Measurements from ENCODE around the gene UBASH3A. TPM values are rescaled to one million over a fixed set of nuclear protein-coding genes. Genes with fewer than 3 reads are reported as not detected.

The UBASH3A gene
- total RNA-seq, 2 experiments from 2014 or later, result not detected

GRCh38 chr21:42395905-42396651, 7.6 kb upstream of the UBASH3A start, which contains the start of gene TMPRSS3:
Gene TMPRSS3 (minus strand): TSS chr21:42396052. CDS start chr21:42395417, 635 bp downstream.
- Histone ChIP-seq H3K27ac (ENCODE audit: low read depth, low read length, poor library complexity, severe bottlenecking) (no peak within 1 kb of the TSS), H3K36me3 (ENCODE audit: insufficient read depth, low read length) (no peaks in the 10 kb centered on the region), H3K9me2 (ENCODE audit: insufficient read depth, low read length) (no peaks in the 10 kb centered on the region), H4K20me1 (ENCODE audit: insufficient read depth, low read length) (no peaks in the 10 kb centered on the region), H2AFZ (ENCODE audit: low read length) (no peak within 1 kb of the TSS), H3K9me3 (ENCODE audit: low read length) (peaks cover 1% of the 10 kb centered on the region; the same call in 1 of the 2 replicates), H3K79me2 (ENCODE audit: insufficient read depth, low read depth, low read length) (no peaks in the 10 kb centered on the region), H3K4me3 (ENCODE audit: low read depth, low read length, poor library complexity, severe bottlenecking) (no peak within 1 kb of the TSS), H3K4me2 (ENCODE audit: low read length) (no peak within 1 kb of the TSS), H3K4me1 (ENCODE audit: insufficient read depth, low read length, poor library complexity, severe bottlenecking) (peaks cover 8% of the 10 kb centered on the region)
- TF ChIP-seq CTCF (conservative IDR thresholded peaks at IDR 0.05; ENCODE audit: low read length) (no peak), EZH2phosphoT487 (IDR thresholded peaks at IDR 0.05; ENCODE audit: borderline replicate concordance, low read depth, low read length) (no peak)
- POLR2A ChIA-PET, result no interaction called here
- CTCF ChIA-PET (ENCODE audit: unreplicated experiment), result no interaction called here
- BruUV-seq (replicated peaks), result no TSS peak
- intact Hi-C loops (cut with micrococcal nuclease; ENCODE audit: unreplicated experiment), result no loop called here
- DNase-seq (ENCODE audit: low spot score), result no peak

- peaks cover 8% of the 10 kb centered on the region for H3K4me1 ChIP-seq (ENCODE audit: insufficient read depth, low read length, poor library complexity, severe bottlenecking)
- no peak overlapping the region for H3K4me2 ChIP-seq (ENCODE audit: low read length)
- no peak for TF ChIP-seq EZH2phosphoT487 (IDR thresholded peaks at IDR 0.05; ENCODE audit: borderline replicate concordance, low read depth, low read length)
- TF ChIP-seq CTCF (conservative IDR thresholded peaks at IDR 0.05; ENCODE audit: low read length), result no peak
- H3K36me3 ChIP-seq (ENCODE audit: insufficient read depth, low read length), result no peaks in the 10 kb centered on the region
- ChIA-PET CTCF (ENCODE audit: unreplicated experiment) (no interaction called here), POLR2A (no interaction called here)
- H3K27ac ChIP-seq (ENCODE audit: low read depth, low read length, poor library complexity, severe bottlenecking), result no peak overlapping the region
- H2AFZ ChIP-seq (ENCODE audit: low read length), result no peak overlapping the region
- BruUV-seq (replicated peaks), result no TSS peak
- no peak overlapping the region for H3K4me3 ChIP-seq (ENCODE audit: low read depth, low read length, poor library complexity, severe bottlenecking)
- peaks cover 9% of the 10 kb centered on the region; the same call in 1 of the 2 replicates for H3K9me3 ChIP-seq (ENCODE audit: low read length)
- no peaks in the 10 kb centered on the region for H4K20me1 ChIP-seq (ENCODE audit: insufficient read depth, low read length)
- no peaks in the 10 kb centered on the region for H3K9me2 ChIP-seq (ENCODE audit: insufficient read depth, low read length)
- no peaks in the 10 kb centered on the region for H3K79me2 ChIP-seq (ENCODE audit: insufficient read depth, low read depth, low read length)
- intact Hi-C loops (cut with micrococcal nuclease; ENCODE audit: unreplicated experiment), result no loop called here
- DNase-seq (ENCODE audit: low spot score), result peak; percentile 25
Measured at GRCh38 chr21:42396799-42397745, 6.6 kb upstream of the UBASH3A start.
